ENCODE measurements around the gene GSK3B.

- TF ChIP-seq POLR2A (IDR thresholded peaks at IDR 0.05; ENCODE audit: low read length), result no peak
- TF ChIP-seq GATA1 (IDR thresholded peaks at IDR 0.05; ENCODE audit: low read depth, low read length), result no peak
These were observed 12.5 kb downstream of the GSK3B start for GRCh38 chr3:120081719-120082118.

Data from erythroblast (primary cell).